ENCODE measurements around the gene DIDO1. TPM values are rescaled to one million over a fixed set of nuclear protein-coding genes. Genes with fewer than 3 reads are reported as not detected.

Gene DIDO1
- total and polyA plus RNA-seq, 2 of the 13 experiments (the other 11 are each of a cell fraction or from before 2014, with no cell fraction given) = 75.0 to 75.1 TPM

DNA sequence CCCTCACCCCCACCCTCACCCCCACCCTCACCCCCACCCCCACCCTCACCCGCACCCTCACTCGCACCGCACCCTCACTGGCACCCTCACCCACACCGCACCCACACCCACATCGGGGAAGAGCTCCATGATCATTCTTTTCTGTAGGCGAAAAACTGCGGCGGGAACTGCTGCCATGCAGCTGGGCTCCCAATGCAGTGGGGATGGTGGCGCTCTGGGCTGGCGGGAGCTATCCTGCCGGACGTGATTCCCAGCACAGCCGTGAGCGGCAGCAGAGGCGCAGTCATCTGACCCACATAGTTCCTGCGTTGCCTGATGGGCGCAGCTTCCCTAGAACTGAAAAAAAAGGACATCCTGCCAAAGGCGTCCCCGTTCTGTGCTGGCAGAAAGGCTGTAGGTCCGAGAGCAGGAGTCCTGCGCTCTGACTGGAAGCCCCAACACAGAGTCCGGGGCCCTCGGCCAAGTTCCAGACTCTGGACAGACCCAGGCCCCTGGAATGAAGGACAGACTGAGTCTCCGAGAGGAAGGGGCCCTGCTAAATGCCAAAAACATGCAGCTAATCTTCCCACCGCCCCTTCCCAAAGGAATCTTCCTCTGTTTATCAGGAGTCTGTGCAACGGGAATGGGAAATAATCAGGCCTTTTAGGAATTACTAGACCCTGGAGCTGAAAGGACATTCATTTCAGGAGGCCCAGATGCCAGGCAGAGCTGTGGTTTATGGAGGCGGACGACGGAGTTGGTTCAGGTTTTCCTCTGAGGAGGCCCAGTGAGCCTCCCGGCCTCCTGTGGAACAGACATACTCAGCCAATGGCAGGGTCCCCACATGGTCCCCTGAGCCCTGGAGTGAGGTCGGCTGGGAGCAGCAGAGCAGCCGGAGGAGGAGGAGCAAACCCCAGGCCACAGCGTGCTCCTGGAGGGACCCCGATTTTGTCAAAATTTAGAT lies 50.6 kb downstream of the DIDO1 start (continued):
- TF ChIP-seq ZNF724P (CRISPR knock-in tag; IDR thresholded peaks at IDR 0.05; ENCODE audit: borderline replicate concordance) = 0 out of 2 replicates have a peak, but pooled peaks have one; percentile 15
- TF ChIP-seq MYNN (CRISPR knock-in tag; IDR thresholded peaks at IDR 0.05; ENCODE audit: low read depth) = peak; percentile 30; the same call in 1 of the 2 replicates
- TF ChIP-seq HDAC2 (CRISPR knock-in tag; IDR thresholded peaks at IDR 0.05) = peak; percentile 85
- peak; percentile 15; the same call in 1 of the 2 replicates for TF ChIP-seq KDM5B (CRISPR knock-in tag; IDR thresholded peaks at IDR 0.05; ENCODE audit: borderline replicate concordance)
- TF ChIP-seq ZMAT3 (CRISPR knock-in tag; conservative IDR thresholded peaks at IDR 0.05) = peak; percentile 50; the same call in 1 of the 2 replicates
- TF ChIP-seq ATRX (CRISPR knock-in tag; IDR thresholded peaks at IDR 0.05; ENCODE audit: borderline replicate concordance) = no peak
- no peak for TF ChIP-seq ADNP (CRISPR knock-in tag; IDR thresholded peaks at IDR 0.05)
- peak; percentile 8; the same call in 1 of the 2 replicates for TF ChIP-seq KDM1A (CRISPR knock-in tag; IDR thresholded peaks at IDR 0.05)
- no peak for TF ChIP-seq ZNF432 (CRISPR knock-in tag; IDR thresholded peaks at IDR 0.05; ENCODE audit: borderline replicate concordance)
- TF ChIP-seq RERE (CRISPR knock-in tag; IDR thresholded peaks at IDR 0.05; ENCODE audit: low read depth) = no peak
- no peak for TF ChIP-seq FOXP1 (IDR thresholded peaks at IDR 0.05)
- TF ChIP-seq FOXP1 (CRISPR knock-in tag; IDR thresholded peaks at IDR 0.05) = no peak
- no peak; the same call in 1 of the 2 replicates for TF ChIP-seq ZNF598 (CRISPR knock-in tag; IDR thresholded peaks at IDR 0.05; ENCODE audit: borderline replicate concordance)
- no peak for TF ChIP-seq ZNF44 (CRISPR knock-in tag; IDR thresholded peaks at IDR 0.05)
- no peak; the same call in 1 of the 2 replicates for TF ChIP-seq E2F2 (CRISPR knock-in tag; IDR thresholded peaks at IDR 0.05; ENCODE audit: borderline replicate concordance)
- no peak for TF ChIP-seq ZNF10 (CRISPR knock-in tag; IDR thresholded peaks at IDR 0.05; ENCODE audit: borderline replicate concordance, low read depth)
- peak; percentile 72; the same call in 1 of the 2 replicates for TF ChIP-seq HIC2 (CRISPR knock-in tag; IDR thresholded peaks at IDR 0.05; ENCODE audit: low read depth)
- TF ChIP-seq SPEN (CRISPR knock-in tag; IDR thresholded peaks at IDR 0.05; ENCODE audit: low read depth) = peak; percentile 83
- no peak for TF ChIP-seq RORA (CRISPR knock-in tag; IDR thresholded peaks at IDR 0.05)
- TF ChIP-seq ZNF570 (CRISPR knock-in tag; IDR thresholded peaks at IDR 0.05; ENCODE audit: borderline replicate concordance) = no peak

Measured in HepG2 (cell line).